ENCODE results near the gene RNF157.
A peak's percentile ranks its signal among the peaks of the same experiment; 100 is the strongest.

RNF157 gene

GRCh38 chr17:76161619-76162266 is 78.5 kb downstream of the RNF157 start:
- DNase-seq: no peak

- no peak for DNase-seq
Measured at GRCh38 chr17:76160896-76161528, 79.3 kb downstream of the RNF157 start.

GRCh38 chr17:76159157-76159556 is 81.1 kb downstream of the RNF157 start:
- no peak for DNase-seq

GRCh38 chr17:76157759-76158158 is 82.5 kb downstream of the RNF157 start:
- DNase-seq: no peak

GRCh38 chr17:76156662-76156991 is 83.7 kb downstream of the RNF157 start:
- no peak for DNase-seq

GRCh38 chr17:76155988-76156661 is 84.2 kb downstream of the RNF157 start:
- no peak for DNase-seq

GRCh38 chr17:76154936-76155845 is 85.1 kb downstream of the RNF157 start:
- no peak for DNase-seq

GRCh38 chr17:76154292-76154691 is 86.0 kb downstream of the RNF157 start:
- no peak for DNase-seq

GRCh38 chr17:76153640-76154039 is 86.7 kb downstream of the RNF157 start:
- DNase-seq: no peak

GRCh38 chr17:76153202-76153601 is 87.1 kb downstream of the RNF157 start:
- DNase-seq: no peak

- peak in 12 of 56 donors; percentile 1 to 46 (median 27) for DNase-seq
Measured at GRCh38 chr17:76152591-76152990, 87.7 kb downstream of the RNF157 start.

- no peak for DNase-seq
Measured at GRCh38 chr17:76151896-76152454, 88.3 kb downstream of the RNF157 start.

- DNase-seq: no peak
Measured at GRCh38 chr17:76150712-76151622, 89.3 kb downstream of the RNF157 start.

GRCh38 chr17:76149214-76149613 is 91.1 kb downstream of the RNF157 start:
- DNase-seq: no peak

- no peak for DNase-seq
Measured at GRCh38 chr17:76148015-76148326, 92.3 kb downstream of the RNF157 start.

- DNase-seq: no peak
Measured at GRCh38 chr17:76147211-76148014, 92.9 kb downstream of the RNF157 start.

- no peak for DNase-seq
Measured at GRCh38 chr17:76146053-76146851, 94.0 kb downstream of the RNF157 start.

- DNase-seq: no peak
Measured at GRCh38 chr17:76145231-76146052, 94.9 kb downstream of the RNF157 start.
